Breast epithelium (tissue), 3 donors: ENCODE results near the gene GPATCH3.

Source experiments
- CTCF ChIP-seq, 3 donors: fragments of 450-650 bp; IDR thresholded peaks; one replicate each; pipeline ENCODE4 v1.5.1; 2016 to 2017; ENCODE audit warnings: antibody characterized with exemption in 3 of 3, mild to moderate bottlenecking in 3 of 3, moderate library complexity in 3 of 3
- POLR2A ChIP-seq: fragments of 450-650 bp; IDR thresholded peaks from one replicate; pipeline ENCODE4 v1.6.1; 2016; ENCODE audit warnings: antibody characterized with exemption, mild to moderate bottlenecking, moderate library complexity

GRCh38 chr1:26936823-26937222, 36.6 kb upstream of the GPATCH3 start:
- TF ChIP-seq CTCF (IDR thresholded peaks at IDR 0.05) = no peak
- no peak for TF ChIP-seq POLR2A
